HEK293T (cell line): Measurements from ENCODE around the gene PRDM16.

Source experiments
- ARNT ChIP-seq: fragments of 450-650 bp; IDR thresholded peaks from 2 replicates; pipeline ENCODE4 v1.6.1; 2017; ENCODE audit warnings: mild to moderate bottlenecking
- BHLHE40 ChIP-seq: fragments of 450-650 bp; IDR thresholded peaks from 2 replicates; pipeline ENCODE4 v1.6.1; 2016; ENCODE audit warnings: mild to moderate bottlenecking, moderate library complexity, borderline replicate concordance
- CTBP1 ChIP-seq: fragments of 450-650 bp; IDR thresholded peaks from 2 replicates; pipeline ENCODE4 v1.6.1; 2016; ENCODE audit warnings: borderline replicate concordance
- ELF4 ChIP-seq: fragments of 450-650 bp; IDR thresholded peaks from 2 replicates; pipeline ENCODE4 v1.6.1; 2017; ENCODE audit warnings: antibody characterized with exemption
- FOXA1 ChIP-seq: fragments of 450-650 bp; IDR thresholded peaks from 2 replicates; pipeline ENCODE4 v1.6.1; 2016; ENCODE audit warnings: mild to moderate bottlenecking
- FOXK2 ChIP-seq: fragments of 450-650 bp; IDR thresholded peaks from 2 replicates; pipeline ENCODE4 v1.6.1; 2016; ENCODE audit warnings: mild to moderate bottlenecking
- FOXM1 ChIP-seq: fragments of 450-650 bp; IDR thresholded peaks from 2 replicates; pipeline ENCODE4 v1.6.1; 2017; ENCODE audit warnings: mild to moderate bottlenecking, borderline replicate concordance
- NFRKB ChIP-seq: fragments of 450-650 bp; IDR thresholded peaks from 2 replicates; pipeline ENCODE4 v1.6.1; 2016; ENCODE audit warnings: mild to moderate bottlenecking, moderate library complexity
- PKNOX1 ChIP-seq: fragments of 450-650 bp; IDR thresholded peaks from 2 replicates; pipeline ENCODE4 v1.6.1; 2016
- SP1 ChIP-seq: fragments of 450-650 bp; IDR thresholded peaks from 2 replicates; pipeline ENCODE4 v1.6.1; 2017
- SUZ12 ChIP-seq: fragments of 450-650 bp; IDR thresholded peaks from 2 replicates; pipeline ENCODE4 v1.6.1; 2016; ENCODE audit warnings: mild to moderate bottlenecking
- TARDBP ChIP-seq: fragments of 450-650 bp; IDR thresholded peaks from 2 replicates; pipeline ENCODE4 v1.6.1; 2016
- ZNF384 ChIP-seq: fragments of 450-650 bp; IDR thresholded peaks from 2 replicates; pipeline ENCODE4 v1.6.1; 2016

GRCh38 chr1:3188150-3188971 is 119.4 kb downstream of the PRDM16 start:
- TF ChIP-seq PKNOX1 (no peak), ELF4 (no peak), FOXK2 (no peak), BHLHE40 (no peak), ZNF384 (no peak), NFRKB (no peak), ARNT (no peak), SP1 (no peak), CTBP1 (no peak), FOXM1 (no peak), FOXA1 (no peak), SUZ12 (no peak), TARDBP (no peak)
